ENCODE data around the gene STX4. TPM values are rescaled to one million over a fixed set of nuclear protein-coding genes. Genes with fewer than 3 reads are reported as not detected.

Gene STX4
- total RNA-seq, 1 experiment from 2014 or later = 29.2 TPM

- Histone ChIP-seq H3K27me3 (replicated peaks; ENCODE audit: control insufficient read depth, insufficient read depth, low read length) (no peaks in the 10 kb centered on the region), H3K36me3 (ENCODE audit: control insufficient read depth, insufficient read depth, low read length) (no peaks in the 10 kb centered on the region), H3K4me3 (ENCODE audit: low read depth, low read length) (no peak overlapping the region), H3K9me3 (no peaks in the 10 kb centered on the region), H3K4me1 (no peaks in the 10 kb centered on the region)
- Mint-ChIP-seq H3K4me3 (ENCODE audit: unreplicated experiment) (no peak overlapping the region), H3K27ac (ENCODE audit: unreplicated experiment) (no peak overlapping the region), H3K27me3 (ENCODE audit: insufficient read depth, unreplicated experiment) (no peaks in the 10 kb centered on the region), H3K9me3 (ENCODE audit: unreplicated experiment) (no peaks in the 10 kb centered on the region), H3K4me1 (ENCODE audit: low read depth, unreplicated experiment) (no peaks in the 10 kb centered on the region), H3K36me3 (ENCODE audit: insufficient read depth, unreplicated experiment) (peaks cover 31% of the 10 kb centered on the region)
- ChIA-PET POLR2A (no interaction called here), CTCF (no interaction called here)
- no TSS peak for BruUV-seq (replicated peaks)
- intact Hi-C loops (cut with micrococcal nuclease; ENCODE audit: unreplicated experiment) = no loop called here
- no peak for DNase-seq
- TF ChIP-seq, protein P1, sequence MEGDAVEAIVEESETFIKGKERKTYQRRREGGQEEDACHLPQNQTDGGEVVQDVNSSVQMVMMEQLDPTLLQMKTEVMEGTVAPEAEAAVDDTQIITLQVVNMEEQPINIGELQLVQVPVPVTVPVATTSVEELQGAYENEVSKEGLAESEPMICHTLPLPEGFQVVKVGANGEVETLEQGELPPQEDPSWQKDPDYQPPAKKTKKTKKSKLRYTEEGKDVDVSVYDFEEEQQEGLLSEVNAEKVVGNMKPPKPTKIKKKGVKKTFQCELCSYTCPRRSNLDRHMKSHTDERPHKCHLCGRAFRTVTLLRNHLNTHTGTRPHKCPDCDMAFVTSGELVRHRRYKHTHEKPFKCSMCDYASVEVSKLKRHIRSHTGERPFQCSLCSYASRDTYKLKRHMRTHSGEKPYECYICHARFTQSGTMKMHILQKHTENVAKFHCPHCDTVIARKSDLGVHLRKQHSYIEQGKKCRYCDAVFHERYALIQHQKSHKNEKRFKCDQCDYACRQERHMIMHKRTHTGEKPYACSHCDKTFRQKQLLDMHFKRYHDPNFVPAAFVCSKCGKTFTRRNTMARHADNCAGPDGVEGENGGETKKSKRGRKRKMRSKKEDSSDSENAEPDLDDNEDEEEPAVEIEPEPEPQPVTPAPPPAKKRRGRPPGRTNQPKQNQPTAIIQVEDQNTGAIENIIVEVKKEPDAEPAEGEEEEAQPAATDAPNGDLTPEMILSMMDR (IDR thresholded peaks at IDR 0.05; ENCODE audit: insufficient read depth in 1 of 2, low read depth in 1 of 2, low read length in 1 of 2, severe bottlenecking in 1 of 2, unreplicated experiment in 1 of 2) = no peak
Measured at GRCh38 chr16:31061126-31061812, 27.9 kb downstream of the STX4 start.

DNA sequence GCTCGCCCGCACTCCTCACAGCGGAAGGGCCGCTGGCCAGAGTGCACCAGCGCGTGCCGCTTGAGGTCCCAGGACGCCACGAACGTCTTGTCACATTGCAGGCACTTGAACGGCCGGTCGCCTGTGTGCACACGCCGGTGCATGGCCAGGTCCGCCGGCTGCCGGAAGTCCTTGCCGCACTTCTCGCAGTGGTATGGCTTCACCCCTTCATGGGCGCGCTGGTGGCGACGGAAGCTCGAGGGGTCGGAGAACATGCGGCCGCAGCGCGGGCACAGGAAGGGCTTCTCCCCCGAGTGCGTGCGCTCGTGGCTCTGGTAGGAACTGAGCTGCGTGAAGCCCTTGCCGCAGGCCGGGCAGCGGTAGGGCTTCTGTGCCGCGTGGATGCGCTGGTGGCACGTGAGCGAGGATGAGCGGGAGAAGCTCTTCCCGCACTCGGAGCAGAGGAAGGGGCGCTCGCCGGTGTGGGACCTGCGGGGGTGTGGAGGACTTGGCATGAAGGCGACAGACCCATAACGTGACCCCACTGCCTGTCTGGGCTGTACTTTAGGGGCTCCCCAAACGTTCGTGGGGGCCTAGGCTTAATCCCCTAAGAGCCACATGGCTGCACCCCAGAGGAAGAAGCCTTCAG is 28.6 kb downstream of the STX4 start:
- no TSS peak for BruUV-seq (replicated peaks)
- H3K9me3 Mint-ChIP-seq (ENCODE audit: unreplicated experiment) = no peaks in the 10 kb centered on the region
- no peaks in the 10 kb centered on the region for H3K36me3 ChIP-seq (ENCODE audit: control insufficient read depth, insufficient read depth, low read length)
- no peak overlapping the region for H3K27ac Mint-ChIP-seq (ENCODE audit: unreplicated experiment)
- no peaks in the 10 kb centered on the region for H3K4me1 ChIP-seq
- H3K4me1 Mint-ChIP-seq (ENCODE audit: low read depth, unreplicated experiment) = no peaks in the 10 kb centered on the region
- no peaks in the 10 kb centered on the region for H3K27me3 ChIP-seq (replicated peaks; ENCODE audit: control insufficient read depth, insufficient read depth, low read length)
- peaks cover 31% of the 10 kb centered on the region for H3K36me3 Mint-ChIP-seq (ENCODE audit: insufficient read depth, unreplicated experiment)
- POLR2A ChIA-PET = no interaction called here
- H3K4me3 Mint-ChIP-seq (ENCODE audit: unreplicated experiment) = no peak overlapping the region
- DNase-seq = no peak
- CTCF ChIA-PET = no interaction called here
- H3K9me3 ChIP-seq = no peaks in the 10 kb centered on the region
- no peak overlapping the region for H3K4me3 ChIP-seq (ENCODE audit: low read depth, low read length)
- H3K27me3 Mint-ChIP-seq (ENCODE audit: insufficient read depth, unreplicated experiment) = no peaks in the 10 kb centered on the region
- intact Hi-C loops (cut with micrococcal nuclease; ENCODE audit: unreplicated experiment) = no loop called here
- TF ChIP-seq, protein P1 (IDR thresholded peaks at IDR 0.05; ENCODE audit: insufficient read depth in 1 of 2, low read depth in 1 of 2, low read length in 1 of 2, severe bottlenecking in 1 of 2, unreplicated experiment in 1 of 2) = no peak

GRCh38 chr16:31063495-31063842 is 30.1 kb downstream of the STX4 start:
- Histone ChIP-seq H3K4me1 (no peaks in the 10 kb centered on the region), H3K36me3 (ENCODE audit: control insufficient read depth, insufficient read depth, low read length) (no peaks in the 10 kb centered on the region), H3K4me3 (ENCODE audit: low read depth, low read length) (no peak overlapping the region), H3K9me3 (no peaks in the 10 kb centered on the region), H3K27me3 (replicated peaks; ENCODE audit: control insufficient read depth, insufficient read depth, low read length) (no peaks in the 10 kb centered on the region)
- Mint-ChIP-seq H3K4me3 (ENCODE audit: unreplicated experiment) (no peak overlapping the region), H3K27me3 (ENCODE audit: insufficient read depth, unreplicated experiment) (no peaks in the 10 kb centered on the region), H3K9me3 (ENCODE audit: unreplicated experiment) (no peaks in the 10 kb centered on the region), H3K27ac (ENCODE audit: unreplicated experiment) (no peak overlapping the region), H3K36me3 (ENCODE audit: insufficient read depth, unreplicated experiment) (peaks cover 31% of the 10 kb centered on the region), H3K4me1 (ENCODE audit: low read depth, unreplicated experiment) (no peaks in the 10 kb centered on the region)
- no TSS peak for BruUV-seq (replicated peaks)
- DNase-seq = no peak
- intact Hi-C loops (cut with micrococcal nuclease; ENCODE audit: unreplicated experiment) = no loop called here
- POLR2A ChIA-PET = no interaction called here
- TF ChIP-seq, protein P1 (IDR thresholded peaks at IDR 0.05; ENCODE audit: insufficient read depth in 1 of 2, low read depth in 1 of 2, low read length in 1 of 2, severe bottlenecking in 1 of 2, unreplicated experiment in 1 of 2) = no peak
- CTCF ChIA-PET = no interaction called here
